ENCODE data around the gene MOCS2.

- TF ChIP-seq TP53 (CRISPR knock-in tag; IDR thresholded peaks at IDR 0.05) (no peak), BCL3 (IDR thresholded peaks at IDR 0.05) (no peak), CEBPB (IDR thresholded peaks at IDR 0.05) (no peak)
Measured at GRCh38 chr5:53105611-53106300, 3.8 kb downstream of the MOCS2 start.

All from A549 (cell line).